Esophagus muscularis mucosa (tissue), 4 donors: ENCODE measurements around the gene DLGAP5. TPM values are rescaled to one million over a fixed set of nuclear protein-coding genes. Genes with fewer than 3 reads are reported as not detected.

Source experiments
- DNase-seq: peaks from one replicate; pipeline ENCODE4 v3.0.0-alpha.2; 2017; ENCODE audit errors: extremely low spot score
- H3K27ac ChIP-seq, 4 donors: fragments of 200-600 bp; sonication (generic); replicated peaks in 1 of 4; 1 replicate in 3 of 4; 2 replicates in 1 of 4; pipeline ENCODE4 v1.5.1; 2016 to 2019; ENCODE audit warnings: mild to moderate bottlenecking in 1 of 4
- H3K27me3 ChIP-seq, 4 donors: fragments of 200-600 bp; sonication (generic); one replicate each; pipeline versions ENCODE4 v1.5.1 to v1.6.0; 2016 to 2019
- H3K36me3 ChIP-seq, 4 donors: fragments of 200-600 bp; sonication (generic); one replicate each; pipeline ENCODE4 v1.5.1; 2016 to 2019
- H3K4me1 ChIP-seq, 4 donors: fragments of 200-600 bp; sonication (generic); one replicate each; pipeline ENCODE4 v1.5.1; 2016 to 2019
- H3K4me3 ChIP-seq, 4 donors: fragments of 200-600 bp; sonication (generic); 1 replicate in 2 of 4; 2 replicates in 2 of 4; pipeline ENCODE4 v1.5.1; 2016 to 2019; ENCODE audit warnings: mild to moderate bottlenecking in 4 of 4, moderate library complexity in 1 of 4
- H3K9me3 ChIP-seq, 4 donors: fragments of 200-600 bp; sonication (generic); 1 replicate in 3 of 4; 2 replicates in 1 of 4; pipeline ENCODE4 v1.5.1; 2016 to 2019
- CTCF ChIP-seq, 3 experiments: fragments of 200-600 bp in 2 of 3; fragments of 450-650 bp in 1 of 3; sonication (generic) in 2 of 3; IDR thresholded peaks; one replicate each; pipeline ENCODE4 v1.5.1; 2017 to 2019; ENCODE audit warnings: antibody characterized with exemption in 3 of 3, mild to moderate bottlenecking in 2 of 3, moderate library complexity in 1 of 3
- EP300 ChIP-seq: sonication (generic); formaldehyde crosslinking; IDR thresholded peaks from one replicate; pipeline ENCODE4 v1.6.1; 2017; ENCODE audit warnings: antibody characterized with exemption
- POLR2A ChIP-seq: fragments of 450-650 bp; IDR thresholded peaks from one replicate; pipeline ENCODE4 v1.6.1; 2017; ENCODE audit warnings: antibody characterized with exemption, moderate library complexity, mild to moderate bottlenecking, low read depth
- POLR2AphosphoS5 ChIP-seq, 2 donors: sonication (generic); formaldehyde crosslinking; IDR thresholded peaks; one replicate each; pipeline ENCODE4 v1.6.1; 2017; ENCODE audit warnings: antibody characterized with exemption in 2 of 2
- WGBS: methylation state at CpG from one replicate; pipeline ENCODE4 v1.1.5; 2018; 5-methylcytosine and 5-hydroxymethylcytosine counted together
- intact Hi-C: fragments of 100-400 bp; cut with DNase I; formaldehyde crosslinking; loops from one replicate; pipeline ENCODE4 v1.15.1; 2023
- total RNA-seq, 4 donors: library from RNA; depleted of rRNA; stranded (reverse); fragments of >200 nt; gene quantifications; one replicate each; pipeline versions ENCODE4 v1.1.0 to v1.2.1, GENCODE V29; 2016

DLGAP5 gene
- total RNA-seq, 4 donors from 2014 or later = 0.69 TPM; not detected in 3

- Histone ChIP-seq H3K27me3 (no peaks in the 10 kb centered on the region), H3K4me1 (no peaks in the 10 kb centered on the region), H3K27ac (no peak overlapping the region), H3K4me3 (no peak overlapping the region), H3K36me3 (no peaks in the 10 kb centered on the region), H3K9me3 (peaks cover 0 to 11% (median 10%) of the 10 kb centered on the region in 4 donors)
- intact Hi-C loops = no loop called here
- DNase-seq = no peak
- TF ChIP-seq EP300 (no peak), POLR2AphosphoS5 (IDR thresholded peaks at IDR 0.05) (no peak), CTCF (IDR thresholded peaks at IDR 0.05) (no peak), POLR2A (no peak)
Observed at GRCh38 chr14:55221968-55222367, 30.6 kb upstream of the DLGAP5 start.

- 81% methylated on average over 4 of the region's 4 CpGs for WGBS
- H3K9me3 ChIP-seq = peaks cover 0 to 4% (median 2%) of the 10 kb centered on the region in 4 donors
Observed at GRCh38 chr14:55221186-55221585, 29.8 kb upstream of the DLGAP5 start.

DNA sequence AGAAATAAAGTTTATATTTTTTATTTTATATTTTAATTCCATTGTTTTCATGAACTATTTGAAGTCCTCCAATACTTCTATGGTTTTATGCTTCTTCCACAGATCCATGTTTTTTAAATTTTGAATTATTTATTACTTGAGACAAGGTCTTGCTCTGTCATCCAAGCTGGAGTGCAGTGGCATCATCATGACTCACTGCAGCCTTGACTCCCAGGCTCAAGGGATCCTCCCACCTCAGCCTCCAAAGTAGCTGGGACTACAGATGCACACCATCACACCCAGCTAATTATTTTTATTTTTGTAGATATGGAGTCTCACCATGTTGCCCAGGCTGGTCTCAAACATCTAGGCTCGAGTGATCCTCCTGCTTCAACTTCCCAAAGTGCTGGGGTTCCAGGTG, 28.8 kb upstream of the DLGAP5 start:
- no peaks in the 10 kb centered on the region for H3K27me3 ChIP-seq
- H3K27ac ChIP-seq = no peak overlapping the region
- WGBS = 90% methylated on average over 1 of the region's 1 CpG
- no peaks in the 10 kb centered on the region for H3K4me1 ChIP-seq
- no peak for DNase-seq
- no peaks in the 10 kb centered on the region for H3K36me3 ChIP-seq
- no peak for TF ChIP-seq POLR2AphosphoS5 (IDR thresholded peaks at IDR 0.05)
- no peak for TF ChIP-seq POLR2A
- TF ChIP-seq CTCF (IDR thresholded peaks at IDR 0.05) = no peak
- no peak for TF ChIP-seq EP300
- intact Hi-C loops = no loop called here
- H3K9me3 ChIP-seq = no peaks in the 10 kb centered on the region
- no peak overlapping the region for H3K4me3 ChIP-seq

More at GRCh38 chr14:55221186-55221585, 29.8 kb upstream of the DLGAP5 start:
- DNase-seq = no peak
- Histone ChIP-seq H3K36me3 (no peaks in the 10 kb centered on the region), H3K27me3 (no peaks in the 10 kb centered on the region), H3K4me1 (no peaks in the 10 kb centered on the region), H3K27ac (no peak overlapping the region), H3K4me3 (no peak overlapping the region)
- intact Hi-C loops = no loop called here
- TF ChIP-seq POLR2AphosphoS5 (IDR thresholded peaks at IDR 0.05) (no peak), EP300 (no peak), POLR2A (no peak), CTCF (IDR thresholded peaks at IDR 0.05) (no peak)

DNA sequence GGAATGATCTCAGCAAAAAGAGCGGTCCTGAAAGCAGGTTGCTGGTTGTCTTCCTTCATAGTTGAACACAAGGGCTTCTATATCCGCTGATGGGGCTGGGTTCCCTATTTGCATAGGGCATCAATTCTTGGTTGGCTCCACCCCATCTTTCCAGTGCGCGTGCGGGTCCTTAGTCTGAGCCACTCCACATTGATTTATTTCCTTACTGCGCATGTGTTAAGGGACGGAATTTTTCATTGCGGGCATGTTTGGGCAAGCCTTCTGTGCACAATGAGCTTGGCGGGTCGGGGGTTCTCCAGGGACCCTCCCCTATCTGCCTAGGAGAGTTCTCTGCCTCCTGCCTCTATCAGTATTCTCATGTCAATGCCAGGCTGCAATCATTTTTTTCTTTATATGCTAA, 21.2 kb upstream of the DLGAP5 start:
- Histone ChIP-seq H3K9me3 (no peaks in the 10 kb centered on the region), H3K4me1 (peaks cover 0 to 4% (median 0%) of the 10 kb centered on the region in 4 donors), H3K4me3 (no peak overlapping the region), H3K27me3 (no peaks in the 10 kb centered on the region), H3K36me3 (no peaks in the 10 kb centered on the region), H3K27ac (no peak overlapping the region)
- DNase-seq = no peak
- no peak for TF ChIP-seq POLR2AphosphoS5 (IDR thresholded peaks at IDR 0.05)
- no peak for TF ChIP-seq POLR2A
- TF ChIP-seq CTCF (IDR thresholded peaks at IDR 0.05) = no peak
- no peak for TF ChIP-seq EP300
- WGBS = 77% methylated on average over 10 of the region's 10 CpGs
- intact Hi-C loops = loop anchor here (5.0 kb wide), 1 partner anchor 140 kb away; no protein-coding TSS in a partner anchor

GRCh38 chr14:55207832-55208231, 16.4 kb upstream of the DLGAP5 start:
- Histone ChIP-seq H3K9me3 (no peaks in the 10 kb centered on the region), H3K4me3 (no peak overlapping the region), H3K4me1 (peaks cover 0 to 7% (median 6%) of the 10 kb centered on the region in 4 donors), H3K27ac (no peak overlapping the region), H3K36me3 (no peaks in the 10 kb centered on the region), H3K27me3 (no peaks in the 10 kb centered on the region)
- TF ChIP-seq POLR2A (no peak), CTCF (IDR thresholded peaks at IDR 0.05) (no peak), POLR2AphosphoS5 (IDR thresholded peaks at IDR 0.05) (no peak), EP300 (no peak)
- 87% methylated on average over 2 of the region's 2 CpGs for WGBS
- DNase-seq = no peak
- intact Hi-C loops = no loop called here
